Calu3 (cell line): ENCODE data around the gene ILK. TPM values are rescaled to one million over a fixed set of nuclear protein-coding genes. Genes with fewer than 3 reads are reported as not detected.

Experiments used
- BruUV-seq: library from RNA; stranded (reverse); fragments of 400-500 nt; replicated peaks from 2 replicates; lab custom pipeline; 2021; lab: Mats Ljungman, UMichigan
- CTCF ChIA-PET: fragments of 300-600 bp; sonication (Branson Sonifier 250); formaldehyde crosslinking; loops from one replicate; lab custom pipeline; 2022; ENCODE audit warnings: antibody characterized with exemption; lab: Charles Lee
- DNase-seq: peaks from one replicate; pipeline ENCODE4 v3.0.0; 2022
- H3K27ac Mint-ChIP-seq: one replicate; pipeline ENCODE4 v1.8.0; 2022; ENCODE audit warnings: mixed read lengths; ENCODE audit not compliant: unreplicated experiment
- H3K27me3 Mint-ChIP-seq: one replicate; pipeline ENCODE4 v1.8.0; 2022; ENCODE audit warnings: mixed read lengths; ENCODE audit not compliant: unreplicated experiment
- H3K36me3 Mint-ChIP-seq: one replicate; pipeline ENCODE4 v1.8.0; 2022; ENCODE audit warnings: mild to moderate bottlenecking, moderate library complexity, mixed read lengths; ENCODE audit not compliant: insufficient read depth, unreplicated experiment
- H3K4me1 Mint-ChIP-seq: one replicate; pipeline ENCODE4 v1.8.0; 2022; ENCODE audit warnings: mild to moderate bottlenecking, low read depth, mixed read lengths; ENCODE audit not compliant: unreplicated experiment
- H3K4me3 Mint-ChIP-seq: one replicate; pipeline ENCODE4 v1.8.0; 2022; ENCODE audit warnings: mild to moderate bottlenecking, low read depth, moderate library complexity, mixed read lengths; ENCODE audit not compliant: unreplicated experiment
- H3K9me3 Mint-ChIP-seq: one replicate; pipeline ENCODE4 v1.8.0; 2022; ENCODE audit warnings: low read depth, mixed read lengths; ENCODE audit not compliant: unreplicated experiment
- CTCF ChIP-seq: fragments of 200-600 bp; IDR thresholded peaks from one replicate; pipeline ENCODE4 v1.8.0; 2022; ENCODE audit warnings: antibody characterized with exemption; ENCODE audit not compliant: unreplicated experiment
- intact Hi-C: fragments of 100-400 bp; cut with micrococcal nuclease; formaldehyde crosslinking; loops from one replicate; pipeline ENCODE4 v1.10.0; 2022; ENCODE audit not compliant: unreplicated experiment
- total RNA-seq: library from RNA; stranded (reverse); gene quantifications from 2 replicates; pipeline ENCODE4 v1.2.3, GENCODE V29; 2022

The ILK gene
- total RNA-seq, 1 experiment from 2014 or later = 85.7 TPM

- CTCF ChIA-PET = no interaction called here
- no TSS peak for BruUV-seq
- no peak overlapping the region for H3K27ac Mint-ChIP-seq
- intact Hi-C loops = no loop called here
- DNase-seq = no peak
- peaks cover 12% of the 10 kb centered on the region for H3K27me3 Mint-ChIP-seq
- no peaks in the 10 kb centered on the region for H3K9me3 Mint-ChIP-seq
- no peak for TF ChIP-seq CTCF
- no peaks in the 10 kb centered on the region for H3K4me1 Mint-ChIP-seq
- no peaks in the 10 kb centered on the region for H3K36me3 Mint-ChIP-seq
- no peak overlapping the region for H3K4me3 Mint-ChIP-seq
Measured at GRCh38 chr11:6640036-6640984, 36.7 kb downstream of the ILK start.

- Mint-ChIP-seq H3K27me3 (peaks cover 12% of the 10 kb centered on the region), H3K4me3 (no peak overlapping the region), H3K27ac (no peak overlapping the region), H3K36me3 (no peaks in the 10 kb centered on the region), H3K4me1 (no peaks in the 10 kb centered on the region), H3K9me3 (no peaks in the 10 kb centered on the region)
- BruUV-seq = no TSS peak
- no peak for TF ChIP-seq CTCF
- CTCF ChIA-PET = no interaction called here
- intact Hi-C loops = no loop called here
- no peak for DNase-seq
Measured at GRCh38 chr11:6640985-6641701, 37.6 kb downstream of the ILK start.

- intact Hi-C loops = no loop called here
- Mint-ChIP-seq H3K9me3 (no peaks in the 10 kb centered on the region), H3K27me3 (peaks cover 12% of the 10 kb centered on the region), H3K4me1 (no peaks in the 10 kb centered on the region), H3K36me3 (no peaks in the 10 kb centered on the region), H3K4me3 (no peak overlapping the region), H3K27ac (no peak overlapping the region)
- TF ChIP-seq CTCF = no peak
- no peak for DNase-seq
- CTCF ChIA-PET = no interaction called here
- BruUV-seq = no TSS peak
Measured at GRCh38 chr11:6642957-6643356, 39.4 kb downstream of the ILK start.

GRCh38 chr11:6646071-6646470 lies 42.5 kb downstream of the ILK start:
- Mint-ChIP-seq H3K9me3 (no peaks in the 10 kb centered on the region), H3K36me3 (no peaks in the 10 kb centered on the region), H3K4me3 (no peak overlapping the region), H3K4me1 (no peaks in the 10 kb centered on the region), H3K27ac (no peak overlapping the region), H3K27me3 (no peaks in the 10 kb centered on the region)
- DNase-seq = no peak
- no peak for TF ChIP-seq CTCF
- CTCF ChIA-PET = no interaction called here
- intact Hi-C loops = no loop called here
- BruUV-seq = no TSS peak
